GM23338 (cell line): ENCODE data around the gene STMN3. TPM values are rescaled to one million over a fixed set of nuclear protein-coding genes. Genes with fewer than 3 reads are reported as not detected.

Experiments
- ATAC-seq: fragments of 200-7000 bp; cut with Tn5 transposase; 3 replicates; pipeline ENCODE4 v1.9.1; 2020
- DNase-seq: peaks from one replicate; pipeline ENCODE4 v3.0.0-alpha.2; 2015; ENCODE audit warnings: low spot score
- H2AFZ ChIP-seq: fragments of 200-600 bp; sonication (generic); 2 replicates; pipeline ENCODE4 v1.8.0; 2016; ENCODE audit warnings: antibody characterized with exemption, mild to moderate bottlenecking, moderate library complexity
- H3F3A ChIP-seq: fragments of 200-600 bp; sonication (generic); replicated peaks from 2 replicates; pipeline ENCODE4 v1.8.0; 2017; ENCODE audit warnings: antibody characterized with exemption, mixed run types, low read depth
- H3K27ac ChIP-seq: fragments of 200-600 bp; sonication (generic); 2 replicates; pipeline ENCODE4 v1.6.1; 2016; ENCODE audit warnings: low read depth
- H3K27me3 ChIP-seq: fragments of 200-600 bp; sonication (generic); 2 replicates; pipeline ENCODE4 v1.8.0; 2016; ENCODE audit warnings: mild to moderate bottlenecking, mixed run types, moderate library complexity; ENCODE audit not compliant: insufficient read depth
- H3K36me3 ChIP-seq: fragments of 200-600 bp; sonication (generic); 2 replicates; pipeline ENCODE4 v1.8.0; 2016; ENCODE audit warnings: mild to moderate bottlenecking; ENCODE audit not compliant: insufficient read depth
- H3K4me1 ChIP-seq: fragments of 200-600 bp; sonication (generic); 2 replicates; pipeline ENCODE4 v1.8.0; 2016; ENCODE audit warnings: mild to moderate bottlenecking, moderate library complexity; ENCODE audit not compliant: insufficient read depth
- H3K4me2 ChIP-seq: fragments of 200-600 bp; sonication (generic); 2 replicates; pipeline ENCODE4 v1.7.1; 2017; ENCODE audit warnings: mixed run types
- H3K4me3 ChIP-seq: fragments of 200-600 bp; sonication (generic); 2 replicates; pipeline ENCODE4 v1.6.1; 2016; ENCODE audit warnings: mixed run types
- H3K79me2 ChIP-seq: fragments of 200-600 bp; sonication (generic); replicated peaks from 2 replicates; pipeline ENCODE4 v1.8.0; 2017; ENCODE audit warnings: mild to moderate bottlenecking; ENCODE audit not compliant: insufficient read depth
- H3K9me2 ChIP-seq: fragments of 200-600 bp; sonication (generic); 2 replicates; pipeline ENCODE4 v1.8.0; 2017; ENCODE audit not compliant: insufficient read depth
- H4K20me1 ChIP-seq: fragments of 200-600 bp; sonication (generic); replicated peaks from 2 replicates; pipeline ENCODE4 v1.8.0; 2017; ENCODE audit warnings: mild to moderate bottlenecking; ENCODE audit not compliant: insufficient read depth
- H3K27ac Mint-ChIP-seq: 2 replicates; pipeline ENCODE4 v1.8.0; 2020; ENCODE audit warnings: inconsistent platforms, mild to moderate bottlenecking, moderate library complexity, mixed read lengths
- H3K27me3 Mint-ChIP-seq: 3 replicates; pipeline ENCODE4 v1.8.0; 2022; ENCODE audit warnings: low read depth, mild to moderate bottlenecking, moderate library complexity, mixed read lengths, inconsistent platforms; ENCODE audit not compliant: insufficient read depth, poor library complexity
- H3K36me3 Mint-ChIP-seq: 3 replicates; pipeline ENCODE4 v1.8.0; 2021; ENCODE audit warnings: low read depth, mild to moderate bottlenecking, inconsistent platforms, moderate library complexity, mixed read lengths
- H3K4me1 Mint-ChIP-seq: 3 replicates; pipeline ENCODE4 v1.8.0; 2020; ENCODE audit warnings: mild to moderate bottlenecking, inconsistent platforms, mixed read lengths
- H3K4me3 Mint-ChIP-seq: 3 replicates; pipeline ENCODE4 v1.8.0; 2021; ENCODE audit warnings: moderate library complexity, mild to moderate bottlenecking, inconsistent platforms, mixed read lengths
- H3K9me3 Mint-ChIP-seq: 3 replicates; pipeline ENCODE4 v1.8.0; 2020; ENCODE audit warnings: moderate library complexity, mild to moderate bottlenecking, inconsistent platforms, mixed read lengths
- CREB1 ChIP-seq: fragments of 250-450 bp; sonication (Bioruptor Pico); IDR thresholded peaks from 2 replicates; pipeline ENCODE4 v1.5.0; 2020; ENCODE audit warnings: low read depth, mild to moderate bottlenecking, moderate library complexity
- JUNB ChIP-seq: IDR thresholded peaks from one replicate; pipeline ENCODE4 v1.6.1; 2016; ENCODE audit warnings: antibody characterized with exemption; ENCODE audit not compliant: unreplicated experiment
- NANOG ChIP-seq: IDR thresholded peaks from 2 replicates; pipeline ENCODE4 v1.6.1; 2016; ENCODE audit warnings: antibody characterized with exemption, borderline replicate concordance
- POLR2AphosphoS5 ChIP-seq: IDR thresholded peaks from 2 replicates; pipeline ENCODE4 v1.6.1; 2016; ENCODE audit warnings: antibody characterized with exemption, low read depth
- STAT1 ChIP-seq: IDR thresholded peaks from one replicate; pipeline ENCODE4 v1.6.1; 2016; ENCODE audit warnings: antibody characterized with exemption; ENCODE audit not compliant: unreplicated experiment
- ZNF331 ChIP-seq: fragments of 250-450 bp; sonication (Bioruptor Pico); IDR thresholded peaks from 2 replicates; pipeline ENCODE4 v1.5.0; 2020; ENCODE audit warnings: low read depth, mild to moderate bottlenecking, moderate library complexity
- polyA plus RNA-seq: library from polyadenylated mRNA; unstranded; fragments of >200 nt; fragmentation: Nextera tagmentation; extraction: Ambion mirVana; gene quantifications from 2 replicates; pipeline ENCODE4 v1.2.1, GENCODE V29; 2016
- total RNA-seq: library from RNA; depleted of rRNA; stranded (reverse); fragments of >200 nt; shearing (Covaris generic); gene quantifications from 2 replicates; pipeline ENCODE4 v1.2.3, GENCODE V29; 2014
- TF ChIP-seq, protein P1 (sequence below): IDR thresholded peaks from 2 replicates; pipeline ENCODE4 v1.6.1; 2016; ENCODE audit warnings: antibody characterized with exemption
- TF ChIP-seq, protein P2 (sequence below): IDR thresholded peaks from one replicate; pipeline ENCODE4 v1.6.1; 2018; ENCODE audit warnings: antibody characterized with exemption; ENCODE audit not compliant: unreplicated experiment
- TF ChIP-seq, protein P3 (sequence below): fragments of 250-450 bp; sonication (Bioruptor Pico); IDR thresholded peaks from 2 replicates; pipeline ENCODE4 v1.5.0; 2020; ENCODE audit warnings: mild to moderate bottlenecking, moderate library complexity

The STMN3 gene
- total and polyA plus RNA-seq, 2 experiments from 2014 or later = 28.6 to 61.3 TPM

DNA sequence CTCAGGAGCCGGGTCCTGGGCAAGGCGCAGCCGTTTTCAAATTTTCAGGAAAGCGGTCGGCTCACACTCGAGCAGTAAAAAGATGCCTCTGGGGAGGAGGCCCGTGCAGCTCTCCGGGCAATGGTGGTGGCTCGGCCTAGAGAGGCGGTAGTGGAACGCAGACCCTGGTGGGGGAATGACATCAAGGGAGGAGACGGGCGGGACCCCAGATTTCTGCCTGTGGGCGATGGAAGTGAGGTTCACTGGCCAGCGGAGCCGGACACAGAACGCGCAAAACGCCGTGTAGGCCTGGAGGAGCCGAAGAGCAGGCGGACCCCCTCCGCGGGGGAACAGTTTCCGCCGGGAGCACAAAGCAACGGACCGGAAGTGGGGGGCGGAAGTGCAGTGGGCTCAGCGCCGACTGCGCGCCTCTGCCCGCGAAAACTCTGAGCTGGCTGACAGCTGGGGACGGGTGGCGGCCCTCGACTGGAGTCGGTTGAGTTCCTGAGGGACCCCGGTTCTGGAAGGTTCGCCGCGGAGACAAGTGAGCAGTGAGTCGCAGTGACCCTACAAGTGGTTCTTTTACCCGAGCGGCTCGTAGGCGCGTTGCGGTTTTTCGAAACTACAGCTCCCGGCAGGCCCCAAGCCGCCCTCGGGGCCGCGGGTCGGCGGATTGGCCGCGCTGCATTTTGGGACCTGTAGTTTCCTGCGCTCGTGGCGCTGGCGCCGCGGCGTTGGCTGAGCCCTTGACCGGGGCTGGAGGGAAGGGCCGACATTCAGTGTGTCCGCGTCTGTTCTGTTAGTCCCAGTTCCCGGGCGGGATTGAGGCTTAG lies 4.9 kb upstream of the STMN3 start, which contains the start of gene RTEL1:
Gene RTEL1, plus strand, starts transcription at position 376 of the 812 bp plus-strand sequence. CDS start 1,091 bp downstream, outside the sequence.
- no peaks in the 10 kb centered on the region for H3K27me3 ChIP-seq
- H3K27ac ChIP-seq = peak within 1 kb of the TSS; percentile 80
- Mint-ChIP-seq H3K27me3 (peaks cover 10% of the 10 kb centered on the region), H3K4me1 (peaks cover 32% of the 10 kb centered on the region), H3K27ac (peak within 1 kb of the TSS; percentile 98), H3K9me3 (no peaks in the 10 kb centered on the region), H3K36me3 (peaks cover 25% of the 10 kb centered on the region), H3K4me3 (peak within 1 kb of the TSS; percentile 99)
- TF ChIP-seq STAT1 = no peak
- peak; percentile 53 for TF ChIP-seq POLR2AphosphoS5
- TF ChIP-seq, protein P1, sequence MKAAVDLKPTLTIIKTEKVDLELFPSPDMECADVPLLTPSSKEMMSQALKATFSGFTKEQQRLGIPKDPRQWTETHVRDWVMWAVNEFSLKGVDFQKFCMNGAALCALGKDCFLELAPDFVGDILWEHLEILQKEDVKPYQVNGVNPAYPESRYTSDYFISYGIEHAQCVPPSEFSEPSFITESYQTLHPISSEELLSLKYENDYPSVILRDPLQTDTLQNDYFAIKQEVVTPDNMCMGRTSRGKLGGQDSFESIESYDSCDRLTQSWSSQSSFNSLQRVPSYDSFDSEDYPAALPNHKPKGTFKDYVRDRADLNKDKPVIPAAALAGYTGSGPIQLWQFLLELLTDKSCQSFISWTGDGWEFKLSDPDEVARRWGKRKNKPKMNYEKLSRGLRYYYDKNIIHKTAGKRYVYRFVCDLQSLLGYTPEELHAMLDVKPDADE = peak; percentile 87
- TF ChIP-seq CREB1 = peak; percentile 72
- TF ChIP-seq, protein P2, sequence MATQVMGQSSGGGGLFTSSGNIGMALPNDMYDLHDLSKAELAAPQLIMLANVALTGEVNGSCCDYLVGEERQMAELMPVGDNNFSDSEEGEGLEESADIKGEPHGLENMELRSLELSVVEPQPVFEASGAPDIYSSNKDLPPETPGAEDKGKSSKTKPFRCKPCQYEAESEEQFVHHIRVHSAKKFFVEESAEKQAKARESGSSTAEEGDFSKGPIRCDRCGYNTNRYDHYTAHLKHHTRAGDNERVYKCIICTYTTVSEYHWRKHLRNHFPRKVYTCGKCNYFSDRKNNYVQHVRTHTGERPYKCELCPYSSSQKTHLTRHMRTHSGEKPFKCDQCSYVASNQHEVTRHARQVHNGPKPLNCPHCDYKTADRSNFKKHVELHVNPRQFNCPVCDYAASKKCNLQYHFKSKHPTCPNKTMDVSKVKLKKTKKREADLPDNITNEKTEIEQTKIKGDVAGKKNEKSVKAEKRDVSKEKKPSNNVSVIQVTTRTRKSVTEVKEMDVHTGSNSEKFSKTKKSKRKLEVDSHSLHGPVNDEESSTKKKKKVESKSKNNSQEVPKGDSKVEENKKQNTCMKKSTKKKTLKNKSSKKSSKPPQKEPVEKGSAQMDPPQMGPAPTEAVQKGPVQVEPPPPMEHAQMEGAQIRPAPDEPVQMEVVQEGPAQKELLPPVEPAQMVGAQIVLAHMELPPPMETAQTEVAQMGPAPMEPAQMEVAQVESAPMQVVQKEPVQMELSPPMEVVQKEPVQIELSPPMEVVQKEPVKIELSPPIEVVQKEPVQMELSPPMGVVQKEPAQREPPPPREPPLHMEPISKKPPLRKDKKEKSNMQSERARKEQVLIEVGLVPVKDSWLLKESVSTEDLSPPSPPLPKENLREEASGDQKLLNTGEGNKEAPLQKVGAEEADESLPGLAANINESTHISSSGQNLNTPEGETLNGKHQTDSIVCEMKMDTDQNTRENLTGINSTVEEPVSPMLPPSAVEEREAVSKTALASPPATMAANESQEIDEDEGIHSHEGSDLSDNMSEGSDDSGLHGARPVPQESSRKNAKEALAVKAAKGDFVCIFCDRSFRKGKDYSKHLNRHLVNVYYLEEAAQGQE = no peak
- peaks cover 4% of the 10 kb centered on the region; the same call in 1 of the 2 replicates for H3F3A ChIP-seq
- peak within 1 kb of the TSS; percentile 99 for H3K4me3 ChIP-seq
- no peaks in the 10 kb centered on the region for H3K9me2 ChIP-seq
- DNase-seq (peak; percentile 96), ATAC-seq (peak; percentile 84)
- H3K79me2 ChIP-seq = peaks cover 8% of the 10 kb centered on the region
- H4K20me1 ChIP-seq = no peaks in the 10 kb centered on the region; the same call in 1 of the 2 replicates
- H3K4me2 ChIP-seq = peak within 1 kb of the TSS; percentile 95
- H3K4me1 ChIP-seq = peaks cover 16% of the 10 kb centered on the region
- H2AFZ ChIP-seq = peak within 1 kb of the TSS; percentile 99
- no peaks in the 10 kb centered on the region for H3K36me3 ChIP-seq

DNA sequence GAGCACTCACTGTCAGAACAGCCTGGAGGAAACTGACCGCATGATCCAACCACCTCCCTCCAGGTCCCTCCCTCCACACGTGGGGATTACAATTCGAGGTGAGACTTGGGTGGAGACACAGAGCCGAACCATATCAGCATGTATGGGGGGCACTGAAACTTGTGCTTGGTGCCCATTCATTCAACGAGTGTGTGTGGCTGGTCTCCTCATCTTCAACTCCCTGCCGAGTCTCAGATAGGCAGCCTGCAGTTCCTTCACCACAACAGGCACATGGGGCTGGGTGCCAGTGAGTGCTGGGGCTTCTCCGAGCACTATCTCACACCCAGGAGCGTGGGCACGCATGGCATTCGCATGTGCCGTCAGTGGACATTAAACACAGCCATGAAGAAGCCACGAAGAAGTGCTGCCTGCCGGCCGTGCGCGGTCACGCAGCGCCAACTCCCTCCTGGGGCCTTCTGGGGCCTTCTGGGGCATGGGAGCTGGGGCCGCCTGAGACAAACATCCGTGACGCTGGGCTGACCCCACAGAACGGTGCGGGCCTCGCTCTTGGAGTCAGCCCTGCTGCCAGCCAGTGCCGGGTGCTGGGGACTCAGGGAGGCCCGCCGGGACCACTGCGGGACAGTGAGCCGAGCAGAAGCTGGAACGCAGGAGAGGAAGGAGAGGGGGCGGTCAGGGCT lies 4.2 kb upstream of the STMN3 start:
- Histone ChIP-seq H3K9me2 (no peaks in the 10 kb centered on the region), H3K4me1 (peaks cover 16% of the 10 kb centered on the region), H3K4me3 (peak overlapping the region; percentile 99), H3K79me2 (peaks cover 8% of the 10 kb centered on the region), H3K36me3 (no peaks in the 10 kb centered on the region), H3K4me2 (peak overlapping the region; percentile 95), H2AFZ (peak overlapping the region; percentile 99), H3K27ac (peak overlapping the region; percentile 80), H3K27me3 (no peaks in the 10 kb centered on the region), H3F3A (peaks cover 4% of the 10 kb centered on the region; the same call in 1 of the 2 replicates), H4K20me1 (no peaks in the 10 kb centered on the region; the same call in 1 of the 2 replicates)
- Mint-ChIP-seq H3K27ac (peak overlapping the region; percentile 98), H3K9me3 (no peaks in the 10 kb centered on the region), H3K27me3 (peaks cover 10% of the 10 kb centered on the region), H3K36me3 (peaks cover 20% of the 10 kb centered on the region), H3K4me3 (peak overlapping the region; percentile 99), H3K4me1 (peaks cover 32% of the 10 kb centered on the region)
- peak; percentile 2 for ATAC-seq
- DNase-seq = peak; percentile 56
- no peak for TF ChIP-seq NANOG
- TF ChIP-seq JUNB = no peak
- TF ChIP-seq CREB1 = no peak
- TF ChIP-seq, protein P3, sequence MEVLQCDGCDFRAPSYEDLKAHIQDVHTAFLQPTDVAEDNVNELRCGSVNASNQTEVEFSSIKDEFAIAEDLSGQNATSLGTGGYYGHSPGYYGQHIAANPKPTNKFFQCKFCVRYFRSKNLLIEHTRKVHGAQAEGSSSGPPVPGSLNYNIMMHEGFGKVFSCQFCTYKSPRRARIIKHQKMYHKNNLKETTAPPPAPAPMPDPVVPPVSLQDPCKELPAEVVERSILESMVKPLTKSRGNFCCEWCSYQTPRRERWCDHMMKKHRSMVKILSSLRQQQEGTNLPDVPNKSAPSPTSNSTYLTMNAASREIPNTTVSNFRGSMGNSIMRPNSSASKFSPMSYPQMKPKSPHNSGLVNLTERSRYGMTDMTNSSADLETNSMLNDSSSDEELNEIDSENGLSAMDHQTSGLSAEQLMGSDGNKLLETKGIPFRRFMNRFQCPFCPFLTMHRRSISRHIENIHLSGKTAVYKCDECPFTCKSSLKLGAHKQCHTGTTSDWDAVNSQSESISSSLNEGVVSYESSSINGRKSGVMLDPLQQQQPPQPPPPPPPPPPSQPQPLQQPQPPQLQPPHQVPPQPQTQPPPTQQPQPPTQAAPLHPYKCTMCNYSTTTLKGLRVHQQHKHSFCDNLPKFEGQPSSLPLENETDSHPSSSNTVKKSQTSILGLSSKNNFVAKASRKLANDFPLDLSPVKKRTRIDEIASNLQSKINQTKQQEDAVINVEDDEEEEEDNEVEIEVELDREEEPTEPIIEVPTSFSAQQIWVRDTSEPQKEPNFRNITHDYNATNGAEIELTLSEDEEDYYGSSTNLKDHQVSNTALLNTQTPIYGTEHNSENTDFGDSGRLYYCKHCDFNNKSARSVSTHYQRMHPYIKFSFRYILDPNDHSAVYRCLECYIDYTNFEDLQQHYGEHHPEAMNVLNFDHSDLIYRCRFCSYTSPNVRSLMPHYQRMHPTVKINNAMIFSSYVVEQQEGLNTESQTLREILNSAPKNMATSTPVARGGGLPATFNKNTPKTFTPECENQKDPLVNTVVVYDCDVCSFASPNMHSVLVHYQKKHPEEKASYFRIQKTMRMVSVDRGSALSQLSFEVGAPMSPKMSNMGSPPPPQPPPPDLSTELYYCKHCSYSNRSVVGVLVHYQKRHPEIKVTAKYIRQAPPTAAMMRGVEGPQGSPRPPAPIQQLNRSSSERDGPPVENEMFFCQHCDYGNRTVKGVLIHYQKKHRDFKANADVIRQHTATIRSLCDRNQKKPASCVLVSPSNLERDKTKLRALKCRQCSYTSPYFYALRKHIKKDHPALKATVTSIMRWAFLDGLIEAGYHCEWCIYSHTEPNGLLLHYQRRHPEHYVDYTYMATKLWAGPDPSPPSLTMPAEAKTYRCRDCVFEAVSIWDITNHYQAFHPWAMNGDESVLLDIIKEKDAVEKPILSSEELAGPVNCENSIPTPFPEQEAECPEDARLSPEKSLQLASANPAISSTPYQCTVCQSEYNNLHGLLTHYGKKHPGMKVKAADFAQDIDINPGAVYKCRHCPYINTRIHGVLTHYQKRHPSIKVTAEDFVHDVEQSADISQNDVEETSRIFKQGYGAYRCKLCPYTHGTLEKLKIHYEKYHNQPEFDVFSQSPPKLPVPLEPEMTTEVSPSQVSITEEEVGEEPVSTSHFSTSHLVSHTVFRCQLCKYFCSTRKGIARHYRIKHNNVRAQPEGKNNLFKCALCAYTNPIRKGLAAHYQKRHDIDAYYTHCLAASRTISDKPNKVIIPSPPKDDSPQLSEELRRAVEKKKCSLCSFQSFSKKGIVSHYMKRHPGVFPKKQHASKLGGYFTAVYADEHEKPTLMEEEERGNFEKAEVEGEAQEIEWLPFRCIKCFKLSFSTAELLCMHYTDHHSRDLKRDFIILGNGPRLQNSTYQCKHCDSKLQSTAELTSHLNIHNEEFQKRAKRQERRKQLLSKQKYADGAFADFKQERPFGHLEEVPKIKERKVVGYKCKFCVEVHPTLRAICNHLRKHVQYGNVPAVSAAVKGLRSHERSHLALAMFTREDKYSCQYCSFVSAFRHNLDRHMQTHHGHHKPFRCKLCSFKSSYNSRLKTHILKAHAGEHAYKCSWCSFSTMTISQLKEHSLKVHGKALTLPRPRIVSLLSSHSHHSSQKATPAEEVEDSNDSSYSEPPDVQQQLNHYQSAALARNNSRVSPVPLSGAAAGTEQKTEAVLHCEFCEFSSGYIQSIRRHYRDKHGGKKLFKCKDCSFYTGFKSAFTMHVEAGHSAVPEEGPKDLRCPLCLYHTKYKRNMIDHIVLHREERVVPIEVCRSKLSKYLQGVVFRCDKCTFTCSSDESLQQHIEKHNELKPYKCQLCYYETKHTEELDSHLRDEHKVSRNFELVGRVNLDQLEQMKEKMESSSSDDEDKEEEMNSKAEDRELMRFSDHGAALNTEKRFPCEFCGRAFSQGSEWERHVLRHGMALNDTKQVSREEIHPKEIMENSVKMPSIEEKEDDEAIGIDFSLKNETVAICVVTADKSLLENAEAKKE = no peak
- no peak for TF ChIP-seq ZNF331
